Measurements from ENCODE around the gene DGAT2. TPM values are rescaled to one million over a fixed set of nuclear protein-coding genes. Genes with fewer than 3 reads are reported as not detected.
"Not testable (repeated sequence)": the region's sequence is repeated elsewhere in the genome, so short reads cannot be mapped to it uniquely, and the experiment has no call there.

Gene DGAT2
- total RNA-seq, 1 experiment from 2014 or later: 75.8 TPM

DNA sequence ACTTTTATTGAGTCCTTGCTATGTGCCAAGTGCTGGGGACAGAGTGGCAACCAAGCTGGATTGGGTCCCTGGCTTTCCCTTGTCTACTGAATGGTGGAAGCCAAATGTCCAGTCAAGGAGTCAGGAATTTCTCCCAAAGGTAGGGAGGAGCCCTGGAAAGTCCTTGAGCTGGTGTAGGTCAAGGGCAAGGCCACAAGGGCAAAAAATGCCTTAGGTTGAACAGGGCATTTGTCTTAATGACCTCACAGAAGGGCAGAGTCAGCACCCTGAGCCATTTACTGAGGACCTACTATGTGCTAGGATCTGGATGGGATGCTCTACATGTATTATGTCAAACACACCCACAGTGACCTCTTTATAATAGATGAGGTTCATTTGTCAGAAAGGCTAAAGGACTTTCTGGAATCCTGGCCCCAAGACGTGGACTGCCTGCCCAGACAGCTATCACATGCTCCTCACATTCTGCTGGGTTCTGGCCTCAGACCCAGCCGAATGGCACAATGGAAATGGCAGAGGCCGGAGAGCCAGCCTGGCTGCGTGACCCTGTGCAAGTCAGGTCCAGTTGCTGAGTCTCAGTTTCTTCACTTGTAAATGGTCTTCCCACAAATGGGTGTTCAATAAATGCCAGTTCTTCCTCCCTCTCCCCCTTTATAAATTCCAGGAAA, 33.3 kb upstream of the DGAT2 start:
- no peaks in the 10 kb centered on the region for H3K27me3 Mint-ChIP-seq (ENCODE audit: insufficient read depth, unreplicated experiment)
- peak overlapping the region; percentile 71 for H3K27ac Mint-ChIP-seq (ENCODE audit: unreplicated experiment)
- Histone ChIP-seq H3K27me3 (replicated peaks; ENCODE audit: control insufficient read depth, insufficient read depth, low read length) (no peaks in the 10 kb centered on the region), H3K4me1 (peaks cover 28% of the 10 kb centered on the region), H3K36me3 (ENCODE audit: control insufficient read depth, insufficient read depth, low read length) (no peaks in the 10 kb centered on the region), H3K4me3 (ENCODE audit: low read depth, low read length) (no peak overlapping the region), H3K9me3 (peaks cover under 1% of the 10 kb centered on the region; the same call in 1 of the 2 replicates)
- peak in 1 of 2 experiments; percentile 19 for DNase-seq
- ChIA-PET POLR2A (no interaction called here), CTCF (no interaction called here)
- intact Hi-C loops (cut with micrococcal nuclease; ENCODE audit: unreplicated experiment): no loop called here
- no peak overlapping the region for H3K4me3 Mint-ChIP-seq (ENCODE audit: unreplicated experiment)
- TF ChIP-seq, protein P1, sequence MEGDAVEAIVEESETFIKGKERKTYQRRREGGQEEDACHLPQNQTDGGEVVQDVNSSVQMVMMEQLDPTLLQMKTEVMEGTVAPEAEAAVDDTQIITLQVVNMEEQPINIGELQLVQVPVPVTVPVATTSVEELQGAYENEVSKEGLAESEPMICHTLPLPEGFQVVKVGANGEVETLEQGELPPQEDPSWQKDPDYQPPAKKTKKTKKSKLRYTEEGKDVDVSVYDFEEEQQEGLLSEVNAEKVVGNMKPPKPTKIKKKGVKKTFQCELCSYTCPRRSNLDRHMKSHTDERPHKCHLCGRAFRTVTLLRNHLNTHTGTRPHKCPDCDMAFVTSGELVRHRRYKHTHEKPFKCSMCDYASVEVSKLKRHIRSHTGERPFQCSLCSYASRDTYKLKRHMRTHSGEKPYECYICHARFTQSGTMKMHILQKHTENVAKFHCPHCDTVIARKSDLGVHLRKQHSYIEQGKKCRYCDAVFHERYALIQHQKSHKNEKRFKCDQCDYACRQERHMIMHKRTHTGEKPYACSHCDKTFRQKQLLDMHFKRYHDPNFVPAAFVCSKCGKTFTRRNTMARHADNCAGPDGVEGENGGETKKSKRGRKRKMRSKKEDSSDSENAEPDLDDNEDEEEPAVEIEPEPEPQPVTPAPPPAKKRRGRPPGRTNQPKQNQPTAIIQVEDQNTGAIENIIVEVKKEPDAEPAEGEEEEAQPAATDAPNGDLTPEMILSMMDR (IDR thresholded peaks at IDR 0.05; ENCODE audit: insufficient read depth in 1 of 2, low read depth in 1 of 2, low read length in 1 of 2, severe bottlenecking in 1 of 2, unreplicated experiment in 1 of 2): no peak
- peaks cover 20% of the 10 kb centered on the region for H3K4me1 Mint-ChIP-seq (ENCODE audit: low read depth, unreplicated experiment)
- no peaks in the 10 kb centered on the region for H3K9me3 Mint-ChIP-seq (ENCODE audit: unreplicated experiment)
- peaks cover 5% of the 10 kb centered on the region for H3K36me3 Mint-ChIP-seq (ENCODE audit: insufficient read depth, unreplicated experiment)
- no TSS peak for BruUV-seq (replicated peaks)

DNA sequence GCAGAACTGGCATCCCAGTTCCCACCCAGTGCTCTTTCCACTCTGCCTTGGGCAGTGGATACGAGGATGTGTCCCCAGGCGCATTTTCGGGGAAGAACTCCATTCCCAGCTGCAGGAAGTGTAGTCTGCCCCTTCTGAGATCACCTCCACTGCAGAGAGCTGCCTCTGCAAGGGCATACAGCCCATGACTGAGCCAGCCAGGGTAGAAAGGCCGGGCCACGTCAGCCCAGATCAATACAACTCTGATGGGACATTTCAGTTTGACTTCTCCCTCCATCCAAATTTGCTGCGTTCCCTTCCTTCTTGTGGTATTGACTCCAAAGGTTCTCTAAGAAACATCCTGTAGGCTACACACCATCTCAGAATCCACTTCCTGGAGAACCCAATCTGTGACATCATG, 31.3 kb upstream of the DGAT2 start:
- Histone ChIP-seq H3K4me1 (peaks cover 28% of the 10 kb centered on the region), H3K4me3 (ENCODE audit: low read depth, low read length) (no peak overlapping the region), H3K27me3 (replicated peaks; ENCODE audit: control insufficient read depth, insufficient read depth, low read length) (no peaks in the 10 kb centered on the region), H3K9me3 (no peaks in the 10 kb centered on the region; the same call in 1 of the 2 replicates), H3K36me3 (ENCODE audit: control insufficient read depth, insufficient read depth, low read length) (no peaks in the 10 kb centered on the region)
- no peaks in the 10 kb centered on the region for H3K9me3 Mint-ChIP-seq (ENCODE audit: unreplicated experiment)
- intact Hi-C loops (cut with micrococcal nuclease; ENCODE audit: unreplicated experiment): no loop called here
- peak in 1 of 2 experiments; percentile 19 for DNase-seq
- ChIA-PET POLR2A (no interaction called here), CTCF (interaction anchor here (0.6 to 0.8 kb wide), 3 partner anchors 16 to 195 kb away, joined by 3 to 4 read pairs (median 3); no protein-coding TSS in a partner anchor)
- peaks cover 5% of the 10 kb centered on the region for H3K36me3 Mint-ChIP-seq (ENCODE audit: insufficient read depth, unreplicated experiment)
- no peaks in the 10 kb centered on the region for H3K27me3 Mint-ChIP-seq (ENCODE audit: insufficient read depth, unreplicated experiment)
- TF ChIP-seq, protein P1 (IDR thresholded peaks at IDR 0.05; ENCODE audit: insufficient read depth in 1 of 2, low read depth in 1 of 2, low read length in 1 of 2, severe bottlenecking in 1 of 2, unreplicated experiment in 1 of 2): no peak
- BruUV-seq (replicated peaks): no TSS peak
- H3K4me1 Mint-ChIP-seq (ENCODE audit: low read depth, unreplicated experiment): peaks cover 20% of the 10 kb centered on the region
- H3K27ac Mint-ChIP-seq (ENCODE audit: unreplicated experiment): no peak overlapping the region
- H3K4me3 Mint-ChIP-seq (ENCODE audit: unreplicated experiment): no peak overlapping the region

DNA sequence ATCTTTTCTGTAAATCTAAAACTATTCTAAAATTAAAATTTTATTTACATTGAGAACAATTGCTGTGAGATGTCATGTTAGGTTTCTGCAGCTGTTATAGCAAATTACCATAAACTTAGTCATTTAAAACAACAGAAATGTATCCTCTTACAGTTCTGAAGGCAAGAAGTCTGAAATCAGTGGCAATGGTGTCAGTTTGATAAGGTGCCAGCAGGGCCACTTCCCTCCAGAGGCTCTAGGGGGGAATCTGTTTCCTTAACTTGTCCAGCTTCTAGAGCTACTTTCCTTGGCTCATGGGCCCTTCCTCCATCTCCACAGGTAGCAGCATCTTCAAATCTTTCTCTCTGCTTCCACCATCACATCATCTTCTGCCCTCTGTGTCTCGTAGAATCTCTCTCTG, 27.9 kb upstream of the DGAT2 start:
- Mint-ChIP-seq H3K36me3 (ENCODE audit: insufficient read depth, unreplicated experiment) (no peaks in the 10 kb centered on the region), H3K27ac (ENCODE audit: unreplicated experiment) (no peak overlapping the region), H3K4me3 (ENCODE audit: unreplicated experiment) (no peak overlapping the region), H3K9me3 (ENCODE audit: unreplicated experiment) (no peaks in the 10 kb centered on the region), H3K27me3 (ENCODE audit: insufficient read depth, unreplicated experiment) (no peaks in the 10 kb centered on the region), H3K4me1 (ENCODE audit: low read depth, unreplicated experiment) (peaks cover 24% of the 10 kb centered on the region)
- Histone ChIP-seq H3K27me3 (replicated peaks; ENCODE audit: control insufficient read depth, insufficient read depth, low read length) (no peaks in the 10 kb centered on the region), H3K4me3 (ENCODE audit: low read depth, low read length) (no peak overlapping the region), H3K9me3 (no peaks in the 10 kb centered on the region; the same call in 1 of the 2 replicates), H3K36me3 (ENCODE audit: control insufficient read depth, insufficient read depth, low read length) (no peaks in the 10 kb centered on the region), H3K4me1 (peaks cover 21% of the 10 kb centered on the region)
- TF ChIP-seq, protein P1 (IDR thresholded peaks at IDR 0.05; ENCODE audit: insufficient read depth in 1 of 2, low read depth in 1 of 2, low read length in 1 of 2, severe bottlenecking in 1 of 2, unreplicated experiment in 1 of 2): no peak
- POLR2A ChIA-PET: no interaction called here
- CTCF ChIA-PET: interaction anchor here (0.6 kb wide), 2 partner anchors 35 to 1573 kb away, joined by 3 read pairs; no protein-coding TSS in a partner anchor
- intact Hi-C loops (cut with micrococcal nuclease; ENCODE audit: unreplicated experiment): no loop called here
- DNase-seq: no peak
- no TSS peak for BruUV-seq (replicated peaks)

DNA sequence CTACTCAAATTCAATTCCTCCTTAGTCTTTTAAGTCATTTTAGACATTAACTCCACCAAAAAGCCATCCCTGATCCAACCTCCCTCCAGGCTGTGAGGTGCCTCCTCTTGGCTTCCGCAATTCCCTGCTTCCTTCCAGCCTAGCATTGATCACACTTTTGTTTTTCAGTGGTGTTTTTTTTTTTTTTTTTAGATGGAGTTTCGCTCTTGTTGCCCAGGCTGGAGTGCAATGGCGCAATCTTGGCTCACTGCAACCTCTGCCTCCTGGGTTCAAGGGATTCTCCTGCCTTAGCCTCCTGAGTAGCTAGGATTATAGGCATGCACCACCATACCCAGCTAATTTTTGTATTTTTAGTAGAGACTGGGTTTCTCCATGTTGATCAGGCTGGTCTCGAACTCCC, 25.4 kb upstream of the DGAT2 start:
- H3K4me1 Mint-ChIP-seq (ENCODE audit: low read depth, unreplicated experiment): peaks cover 24% of the 10 kb centered on the region
- H3K9me3 Mint-ChIP-seq (ENCODE audit: unreplicated experiment); H3K27me3 Mint-ChIP-seq (ENCODE audit: insufficient read depth, unreplicated experiment); CTCF ChIA-PET; intact Hi-C loops (cut with micrococcal nuclease; ENCODE audit: unreplicated experiment); DNase-seq; H3K4me3 ChIP-seq (ENCODE audit: low read depth, low read length); H3K27ac Mint-ChIP-seq (ENCODE audit: unreplicated experiment); H3K36me3 ChIP-seq (ENCODE audit: control insufficient read depth, insufficient read depth, low read length); H3K4me3 Mint-ChIP-seq (ENCODE audit: unreplicated experiment); BruUV-seq (replicated peaks); H3K36me3 Mint-ChIP-seq (ENCODE audit: insufficient read depth, unreplicated experiment); POLR2A ChIA-PET; H3K27me3 ChIP-seq (replicated peaks; ENCODE audit: control insufficient read depth, insufficient read depth, low read length); H3K9me3 ChIP-seq: not testable (repeated sequence)
- peaks cover 21% of the 10 kb centered on the region for H3K4me1 ChIP-seq

Measured in Caco-2 (cell line).